ENCODE measurements around the gene PPP2R2B.

Gene PPP2R2B

DNA sequence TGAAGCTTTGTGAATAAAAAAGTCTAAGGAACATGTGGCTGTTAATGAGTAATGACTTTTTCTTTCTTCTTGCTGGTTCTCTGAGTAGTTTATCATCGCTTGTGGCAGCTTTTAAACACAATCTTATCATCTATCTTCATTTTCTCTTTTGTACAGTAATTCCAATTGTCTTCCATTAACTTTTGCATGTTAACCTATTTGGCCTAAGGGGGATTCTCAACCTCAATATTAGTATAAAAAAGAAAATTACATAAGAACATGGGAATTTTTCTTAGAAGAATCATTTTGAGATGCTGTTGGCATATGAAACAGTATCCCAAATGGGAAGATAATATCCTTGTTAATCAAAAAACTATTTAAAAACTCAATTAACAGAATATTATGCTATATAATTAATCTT is 182.9 kb downstream of the PPP2R2B start:
- no peak for DNase-seq

DNA sequence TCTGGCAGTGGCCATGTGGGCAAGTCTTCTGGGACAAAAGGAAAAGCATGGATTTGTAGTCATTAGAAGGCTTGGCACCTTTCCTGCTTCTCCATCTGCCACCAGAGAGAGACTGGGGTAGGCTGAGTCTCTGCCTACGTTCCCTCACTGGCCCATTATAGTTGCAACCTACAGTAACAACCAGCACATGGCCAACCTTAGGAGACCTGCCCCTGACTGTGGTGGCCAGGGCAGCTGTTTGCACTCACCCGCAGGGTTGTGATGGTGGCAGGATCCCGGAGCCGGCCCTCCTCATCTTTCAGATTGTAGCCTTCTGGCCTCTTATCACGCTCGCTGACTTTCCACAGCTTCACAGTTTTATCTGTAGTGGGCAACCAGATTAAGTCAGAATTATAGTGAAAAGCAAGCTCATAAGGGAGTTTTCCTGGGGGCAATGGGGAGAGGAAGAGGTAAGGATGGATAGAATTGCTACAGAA is 187.6 kb downstream of the PPP2R2B start:
- no peak for DNase-seq

DNA sequence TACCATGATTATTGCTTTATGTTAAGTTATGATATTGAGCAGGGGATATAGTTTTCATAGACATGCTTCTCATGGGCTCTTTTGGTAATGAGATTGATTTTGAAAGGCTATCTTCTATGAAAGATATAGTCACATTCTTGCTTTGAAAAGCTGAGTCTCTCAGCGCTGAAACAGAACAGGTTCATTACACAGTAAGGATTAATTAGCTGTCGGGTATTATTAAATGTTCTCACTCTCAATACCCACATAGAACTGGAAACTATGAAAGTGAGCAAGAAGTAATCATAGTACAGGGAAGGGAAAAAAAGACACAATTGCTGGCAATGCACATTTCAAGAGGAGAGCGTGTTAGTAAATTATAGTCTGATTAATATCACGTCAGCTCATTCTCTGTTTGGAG is 190.9 kb downstream of the PPP2R2B start:
- DNase-seq = no peak

DNA sequence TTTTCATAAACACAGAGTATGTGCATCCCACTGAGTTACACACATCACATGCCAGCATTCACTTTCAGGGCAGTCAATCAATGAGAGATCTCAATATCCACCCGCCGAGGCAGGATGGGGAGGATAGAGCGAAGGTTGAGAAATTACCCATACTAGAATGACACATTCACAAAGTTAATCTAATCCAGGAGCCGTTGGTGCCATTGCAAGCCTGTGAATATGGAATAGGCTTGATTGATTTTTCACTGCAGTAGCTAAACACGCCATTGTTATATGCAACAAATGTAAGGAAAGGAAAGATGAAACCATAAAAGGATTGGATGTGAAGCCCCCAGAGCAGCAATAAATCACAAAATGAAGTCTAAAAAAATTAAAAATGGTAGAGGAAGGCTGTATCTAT is 194.7 kb downstream of the PPP2R2B start:
- no peak for DNase-seq

DNA sequence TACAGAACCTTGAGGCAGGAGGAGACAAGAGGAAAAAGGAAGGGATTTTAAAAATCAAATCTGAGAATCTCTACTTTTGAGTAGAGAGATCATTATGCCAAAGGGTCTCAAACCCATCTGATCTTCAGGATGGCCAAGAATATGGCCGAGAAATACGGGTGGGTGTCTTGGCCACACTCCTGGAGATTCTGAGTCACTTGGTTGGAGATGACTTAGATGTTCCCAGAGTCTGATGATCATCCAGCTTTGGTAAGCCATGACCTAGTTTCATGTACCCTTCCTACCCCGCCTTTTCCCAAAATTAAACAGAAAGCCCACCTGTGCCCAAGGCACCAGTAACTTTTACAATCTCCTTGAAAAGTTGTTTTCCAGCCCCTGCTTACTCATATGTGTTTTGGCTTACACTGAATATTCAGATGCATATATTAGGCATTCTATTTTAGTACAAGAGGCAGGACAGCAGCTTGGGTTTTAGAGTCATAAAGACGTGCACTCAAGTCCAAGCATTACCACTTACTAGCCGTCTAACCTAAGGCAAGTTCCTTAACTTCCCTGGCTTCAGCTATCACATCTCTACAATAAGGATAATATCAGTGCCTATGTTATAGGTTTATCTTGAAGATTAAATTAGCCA is 195.5 kb downstream of the PPP2R2B start:
- no peak for DNase-seq

DNA sequence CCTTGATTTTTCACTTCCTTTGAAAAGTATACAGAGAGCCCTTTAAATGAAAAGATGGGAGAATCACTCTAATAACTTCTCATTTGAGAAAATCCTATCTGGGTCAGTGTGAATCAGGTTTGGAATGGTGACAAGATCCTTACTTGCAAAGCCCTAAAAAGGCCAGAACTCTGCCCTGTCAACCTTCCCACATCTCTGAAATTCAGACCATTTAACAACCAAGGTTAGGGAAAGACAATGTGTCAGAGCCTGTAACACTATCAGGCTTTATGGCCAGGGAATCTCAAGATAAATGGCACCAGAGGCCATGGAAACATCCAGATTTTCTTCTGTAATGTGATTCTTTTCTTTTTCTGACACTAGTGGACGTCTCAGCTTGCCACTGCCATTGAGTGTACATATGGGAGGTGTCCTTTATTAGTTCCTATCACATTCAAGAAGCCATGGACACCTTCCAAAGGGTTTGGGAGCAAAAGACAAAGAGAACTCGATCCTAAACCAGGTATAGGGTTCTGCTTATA is 196.9 kb downstream of the PPP2R2B start:
- DNase-seq = no peak

DNA sequence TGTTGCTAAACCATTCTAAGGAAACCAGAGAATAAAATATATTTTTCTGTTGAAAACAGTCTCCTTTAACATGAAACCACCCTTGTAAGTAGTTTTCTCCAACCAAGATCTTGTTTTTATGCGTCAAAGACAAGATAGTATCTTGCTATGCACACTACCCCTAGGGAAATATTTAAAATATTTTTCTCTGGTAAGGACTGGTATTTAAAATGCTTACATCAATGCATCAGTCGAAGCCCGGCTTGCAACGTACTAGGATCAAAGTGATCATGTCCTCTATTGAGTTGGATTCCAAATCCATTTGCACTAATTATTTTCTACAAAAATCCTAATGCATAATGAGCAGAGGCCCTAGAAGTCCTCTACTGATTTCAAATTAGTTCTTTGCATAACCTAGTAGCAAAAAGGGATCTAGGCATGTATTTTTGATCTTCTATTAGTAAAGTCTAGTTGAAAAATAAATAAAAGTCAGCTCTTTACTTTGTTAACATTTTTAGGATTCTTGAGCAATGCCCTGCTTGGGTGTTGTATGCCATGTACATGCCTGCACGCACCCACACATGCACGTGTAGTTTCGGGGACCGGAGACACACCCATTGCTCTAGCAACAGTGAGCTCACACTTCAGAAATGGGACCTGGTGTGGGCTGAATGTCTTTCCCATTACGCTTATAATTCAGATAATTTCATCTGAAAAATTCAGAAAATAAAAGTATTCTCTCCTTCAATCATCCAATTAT is 197.5 kb downstream of the PPP2R2B start:
- no peak for DNase-seq

DNA sequence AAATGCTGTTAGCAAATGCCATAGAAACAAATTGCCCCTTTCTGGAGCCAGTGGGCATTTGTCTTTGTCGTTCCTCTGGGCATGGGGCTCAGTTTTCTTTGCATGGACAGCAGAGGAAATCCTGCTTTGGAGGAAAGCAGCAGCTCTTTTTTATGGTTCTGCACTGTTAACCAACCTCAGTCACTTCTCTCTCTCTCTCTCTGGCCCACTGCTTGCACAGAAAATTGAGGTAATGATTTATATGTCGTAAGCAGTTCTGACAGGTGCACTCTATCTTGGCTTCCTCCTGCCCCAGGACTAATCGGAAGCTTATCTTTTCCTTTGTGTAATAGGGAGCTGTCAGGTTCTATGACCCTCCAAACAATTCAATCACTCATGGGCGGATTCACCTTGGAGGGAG is 202.9 kb downstream of the PPP2R2B start:
- no peak for DNase-seq

DNA sequence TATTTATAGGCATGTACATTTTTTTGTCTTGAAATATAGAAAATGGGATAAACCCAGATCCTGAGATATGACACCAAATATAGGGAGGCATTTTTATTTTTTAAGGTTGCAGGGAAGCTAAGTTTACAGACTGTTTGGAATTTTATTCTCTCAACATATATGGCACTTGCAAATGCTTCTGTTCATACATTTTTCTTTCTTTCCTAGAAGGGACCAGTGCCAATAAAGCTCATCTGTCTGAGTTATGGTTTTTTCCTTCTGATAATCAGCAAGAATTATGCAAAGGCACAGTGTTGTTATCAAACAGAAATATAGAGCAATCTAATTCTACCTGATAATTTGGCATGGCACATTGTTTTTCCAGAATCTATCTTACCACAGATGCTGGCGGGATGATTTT is 205.7 kb downstream of the PPP2R2B start:
- DNase-seq = no peak

DNA sequence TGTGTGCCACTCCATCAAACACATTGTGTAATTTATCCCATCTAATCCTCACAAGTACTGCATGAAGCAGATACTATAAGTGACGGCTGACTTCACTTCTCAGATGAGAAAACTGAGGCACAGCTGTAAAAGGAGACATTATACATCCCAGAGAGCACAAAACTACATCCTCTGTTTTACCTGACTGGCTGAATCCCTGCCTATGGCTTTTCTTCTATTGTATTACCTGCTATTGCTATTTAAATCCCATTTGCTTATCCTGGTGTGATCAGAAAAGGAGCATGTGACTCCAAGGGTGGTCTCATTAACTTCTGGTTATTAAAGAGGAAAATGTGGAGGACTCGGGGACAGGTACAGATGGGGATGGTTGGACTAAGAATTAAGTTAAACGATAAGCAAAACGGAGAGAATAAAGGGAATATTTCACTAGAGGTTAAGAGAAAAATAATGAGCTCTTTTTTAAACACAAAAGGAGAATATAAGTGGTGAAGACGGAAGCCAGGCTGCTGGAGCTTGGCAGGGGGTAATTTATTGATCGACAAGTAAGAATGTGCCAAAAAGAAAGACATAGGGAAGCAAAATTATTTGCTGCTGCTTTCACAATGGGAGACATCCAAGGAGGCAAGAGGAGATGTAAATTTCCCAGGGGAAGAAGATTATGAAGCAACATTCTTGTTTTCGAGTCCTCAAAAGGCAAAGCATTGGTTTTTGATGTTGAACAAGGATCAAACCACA is 206.8 kb downstream of the PPP2R2B start:
- no peak for DNase-seq

DNA sequence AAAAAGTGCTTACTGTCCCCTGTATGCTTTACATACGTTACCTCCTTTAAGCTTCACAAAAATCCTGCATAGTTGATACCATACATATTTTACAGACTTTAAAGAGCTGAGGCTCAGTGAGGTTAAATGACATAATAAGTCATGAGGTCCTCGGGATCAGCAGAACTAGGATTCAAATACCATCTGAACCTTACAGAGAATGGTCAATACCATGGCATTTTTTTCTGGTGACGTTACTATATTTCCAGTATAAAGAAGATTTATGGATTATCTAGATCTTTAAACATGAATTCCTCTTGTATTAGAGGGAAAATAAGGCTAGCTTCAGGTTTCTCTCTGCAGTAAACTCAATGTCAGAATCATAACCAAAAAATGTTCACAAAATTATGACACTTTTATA is 208.9 kb downstream of the PPP2R2B start:
- DNase-seq = no peak

DNA sequence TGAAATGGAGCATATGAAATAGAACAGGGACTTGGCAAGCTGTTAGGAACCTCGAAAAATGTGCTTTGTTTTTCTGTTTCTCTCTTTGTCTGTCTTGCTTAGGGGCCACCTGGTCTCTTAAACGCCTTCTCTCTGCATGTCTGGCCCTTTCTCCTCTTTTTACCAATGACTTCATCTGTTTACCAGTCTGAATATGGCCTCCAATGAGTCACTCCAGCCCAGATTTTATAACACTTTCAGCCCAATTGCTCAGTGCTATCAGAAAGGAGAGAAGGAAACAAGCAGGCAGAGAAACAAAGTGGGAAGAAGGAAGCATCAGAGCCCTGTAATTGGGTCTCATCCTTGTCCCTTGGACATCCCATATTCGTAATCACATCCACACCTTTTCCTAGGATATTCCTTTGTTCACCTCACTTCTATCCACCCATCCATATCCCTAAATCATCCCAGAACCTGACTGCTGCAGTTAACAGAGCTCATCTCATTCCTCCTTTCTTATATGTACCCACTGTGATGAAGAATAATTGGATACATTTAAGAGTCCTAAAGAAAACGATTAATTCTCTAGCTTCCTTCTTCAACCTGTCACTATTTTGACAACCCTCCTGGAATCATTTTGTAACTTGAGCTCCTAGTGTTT is 210.8 kb downstream of the PPP2R2B start:
- no peak for DNase-seq

DNA sequence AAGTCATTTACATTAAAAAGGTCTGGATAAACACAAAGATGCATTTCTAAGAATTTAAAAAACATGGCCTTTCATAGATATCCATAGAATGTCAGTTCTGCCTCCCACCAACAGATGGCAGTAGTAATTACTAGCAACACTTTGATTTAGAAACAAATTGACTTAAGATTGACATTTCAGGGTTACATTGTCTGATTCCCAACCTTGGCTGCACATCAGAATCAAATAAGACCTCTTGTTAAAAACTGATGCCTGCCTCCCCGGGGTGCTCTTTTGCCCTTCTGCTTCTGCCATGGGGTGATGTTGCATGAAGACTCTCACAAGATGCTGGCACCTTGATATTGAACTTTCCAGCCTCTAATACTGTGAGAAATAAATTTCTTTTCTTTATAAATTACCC is 216.3 kb downstream of the PPP2R2B start:
- DNase-seq = no peak

DNA sequence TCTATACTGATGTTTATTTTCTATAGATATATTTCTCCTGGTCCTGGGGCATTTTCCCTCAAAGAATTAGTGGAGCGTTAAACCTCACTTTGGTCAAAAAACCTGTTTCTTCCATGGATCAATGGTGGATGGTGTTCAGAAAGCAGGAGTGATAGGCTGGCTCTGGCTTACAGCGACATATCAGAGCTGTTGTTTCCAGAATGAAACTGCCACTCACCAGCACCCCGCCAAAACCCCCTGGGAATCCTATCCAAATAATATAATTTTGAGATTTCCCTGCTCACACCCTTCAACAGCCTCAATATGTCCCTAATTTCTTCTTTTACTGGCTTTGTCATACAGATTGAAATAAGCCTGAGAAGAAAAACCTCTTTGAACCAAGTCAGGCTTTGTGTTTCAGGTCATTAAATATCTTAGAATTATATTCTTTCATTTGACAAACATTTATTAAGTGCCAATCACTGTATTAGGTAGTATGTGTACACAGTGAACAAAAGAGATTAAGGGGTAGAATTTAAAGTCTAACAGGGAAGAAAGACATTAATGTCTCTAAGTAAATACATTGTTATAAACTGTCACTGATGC is 218.1 kb downstream of the PPP2R2B start:
- no peak for DNase-seq

DNA sequence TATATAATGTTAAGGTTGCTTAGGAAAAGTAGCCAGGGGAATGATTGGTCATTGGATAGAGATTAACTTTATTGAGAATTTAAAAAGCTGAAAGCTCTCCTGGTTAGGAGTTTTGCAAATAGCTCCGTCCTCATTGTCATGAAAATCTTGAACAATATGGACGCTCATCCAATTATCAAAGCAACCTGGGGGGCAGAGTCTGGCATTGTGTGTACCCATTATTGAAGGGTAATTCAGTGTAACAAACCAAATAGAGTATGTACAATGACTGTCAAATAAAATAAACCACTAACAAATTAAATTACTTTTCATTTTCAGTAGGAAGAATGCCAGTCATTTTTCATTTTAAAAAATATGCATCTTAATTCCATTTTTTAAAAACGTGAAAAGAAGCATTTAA is 218.6 kb downstream of the PPP2R2B start:
- no peak for DNase-seq

DNA sequence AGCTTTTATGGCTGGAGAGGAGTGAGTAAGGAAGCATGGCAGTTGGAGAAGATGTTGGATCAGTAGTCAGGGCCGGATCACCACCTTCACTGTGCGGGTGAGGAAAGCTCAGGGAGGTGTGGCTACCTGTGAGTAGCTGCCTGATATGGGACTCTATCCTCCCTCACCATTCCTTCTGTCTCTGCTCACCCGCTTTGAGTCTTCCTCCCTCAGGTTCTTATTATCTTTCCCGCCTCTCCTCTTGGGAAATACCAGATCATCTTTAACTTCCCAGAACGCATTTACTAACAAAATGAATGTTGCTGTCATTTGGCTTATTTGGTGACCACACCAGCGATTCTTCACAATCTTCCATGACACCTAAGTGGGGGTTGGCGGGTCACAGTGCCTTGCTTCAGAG is 221.9 kb downstream of the PPP2R2B start:
- DNase-seq = no peak

DNA sequence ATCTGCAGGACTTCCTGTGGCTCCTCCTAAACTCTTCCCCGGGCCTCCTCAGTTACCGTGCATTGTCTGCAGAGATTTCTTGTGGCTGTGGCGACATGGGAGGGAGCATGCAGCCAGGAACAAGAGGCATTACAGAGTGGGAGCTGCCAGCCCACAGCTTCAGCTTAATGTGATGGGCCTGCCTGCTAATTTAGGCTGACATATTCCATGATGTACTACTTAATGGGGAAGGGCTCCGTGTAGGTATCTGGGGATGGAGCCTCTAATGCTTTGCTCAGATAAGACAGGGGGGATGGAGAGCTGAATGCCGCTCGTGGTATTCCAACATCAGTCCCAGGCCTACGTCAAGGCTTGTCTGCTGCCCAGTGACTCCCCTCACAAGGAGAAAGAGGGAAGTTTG is 225.0 kb downstream of the PPP2R2B start:
- no peak for DNase-seq

DNA sequence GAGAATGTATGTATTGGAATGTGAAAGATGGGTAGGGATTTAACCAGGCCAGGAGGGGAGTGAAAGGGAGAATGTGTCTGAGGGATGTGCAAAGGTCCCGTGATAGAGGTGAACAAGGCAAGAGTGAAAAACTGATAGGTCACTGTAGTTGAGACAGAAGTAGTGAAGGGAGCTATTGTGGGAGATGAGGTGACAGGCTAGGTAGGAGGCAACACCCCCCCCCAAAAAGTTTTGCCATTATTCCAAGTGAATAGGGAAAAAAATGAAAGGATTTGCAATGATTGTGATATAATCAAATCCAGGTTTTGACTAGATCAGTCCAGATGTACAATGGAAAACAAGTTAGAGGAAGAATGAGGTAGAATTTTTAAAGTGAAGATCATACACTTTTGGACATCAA is 226.0 kb downstream of the PPP2R2B start:
- DNase-seq = no peak

DNA sequence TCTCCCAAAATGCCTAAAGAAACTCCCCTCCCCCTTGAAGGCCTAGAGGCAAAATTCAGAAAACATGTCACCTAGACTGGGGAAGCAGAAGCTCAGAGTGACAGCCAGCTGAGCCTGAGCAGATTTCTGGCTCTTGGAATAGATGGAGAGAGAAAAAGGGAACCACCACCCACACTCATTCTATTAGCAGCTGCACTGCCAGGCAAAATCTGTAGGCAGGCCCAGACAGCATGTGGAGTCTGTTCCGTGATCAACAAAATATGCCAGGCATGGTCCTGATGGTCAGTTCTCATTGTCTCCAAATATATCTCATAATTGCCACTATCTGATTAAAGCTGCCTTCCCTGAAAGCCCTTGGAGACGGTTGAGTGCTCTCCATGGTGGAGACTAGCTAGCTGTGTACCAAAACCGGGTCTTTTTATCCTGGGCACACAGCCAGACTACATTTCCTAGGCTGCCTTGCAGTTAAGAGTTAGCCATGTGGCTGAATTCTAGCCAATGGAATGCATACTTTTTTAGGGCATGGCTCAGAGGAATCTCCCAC is 230.8 kb downstream of the PPP2R2B start:
- DNase-seq = no peak

DNA sequence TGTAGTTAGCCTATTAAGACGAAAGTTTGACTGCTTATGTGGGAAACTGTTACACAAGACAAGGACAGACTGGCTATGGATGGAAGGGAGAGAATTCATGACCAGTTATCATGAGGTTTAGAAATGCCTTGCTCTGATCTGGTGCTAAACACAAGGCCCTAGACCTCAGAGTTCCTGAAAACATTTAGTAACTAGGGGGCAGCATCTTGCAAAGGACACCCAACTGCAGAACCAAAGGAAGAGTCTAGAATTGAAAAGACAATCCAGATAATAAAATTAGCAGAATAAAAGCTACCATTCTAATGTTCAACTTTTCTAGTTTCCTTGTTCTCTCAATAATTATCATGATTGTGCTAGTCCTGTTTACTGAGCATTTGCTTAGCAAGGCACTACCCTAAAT is 232.1 kb downstream of the PPP2R2B start:
- no peak for DNase-seq

DNA sequence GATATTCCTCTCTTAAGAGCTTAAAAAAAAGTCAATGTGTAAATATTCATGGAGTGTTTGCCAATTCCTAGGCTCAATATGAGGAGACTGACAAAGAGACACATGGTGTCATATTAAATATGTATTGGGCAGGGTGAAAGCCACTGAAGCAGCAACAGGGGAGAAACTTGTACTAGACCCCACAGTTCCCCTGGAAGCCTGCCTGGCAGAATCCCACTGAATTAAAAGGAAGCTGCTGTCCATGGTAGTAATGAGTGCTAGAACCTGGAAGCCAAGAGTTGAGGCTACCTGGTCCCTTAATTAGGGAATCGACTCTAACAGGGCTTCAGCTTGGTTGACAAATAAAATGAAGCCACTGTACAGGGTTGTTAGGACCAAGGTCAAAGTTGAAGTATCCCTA is 233.2 kb downstream of the PPP2R2B start:
- DNase-seq = no peak

DNA sequence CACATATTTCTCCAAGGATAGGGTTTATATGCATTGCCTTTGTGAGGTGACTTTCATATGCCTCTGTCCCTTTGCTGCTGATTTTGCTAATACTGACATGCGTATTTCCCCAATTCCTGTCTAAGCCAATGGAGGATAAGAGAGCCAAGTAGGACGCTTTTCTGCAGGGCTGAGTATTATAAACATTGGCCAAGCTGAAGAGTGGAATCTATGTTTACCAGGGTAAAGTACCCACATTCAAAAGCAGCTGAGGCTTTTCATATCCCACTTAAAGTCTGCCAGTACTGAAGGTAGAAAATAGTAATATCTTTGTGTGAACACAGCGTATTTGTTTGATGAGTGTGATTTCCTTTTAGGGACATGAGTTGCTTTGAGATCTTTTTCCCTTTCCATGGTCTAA is 233.7 kb downstream of the PPP2R2B start:
- DNase-seq = no peak

DNA sequence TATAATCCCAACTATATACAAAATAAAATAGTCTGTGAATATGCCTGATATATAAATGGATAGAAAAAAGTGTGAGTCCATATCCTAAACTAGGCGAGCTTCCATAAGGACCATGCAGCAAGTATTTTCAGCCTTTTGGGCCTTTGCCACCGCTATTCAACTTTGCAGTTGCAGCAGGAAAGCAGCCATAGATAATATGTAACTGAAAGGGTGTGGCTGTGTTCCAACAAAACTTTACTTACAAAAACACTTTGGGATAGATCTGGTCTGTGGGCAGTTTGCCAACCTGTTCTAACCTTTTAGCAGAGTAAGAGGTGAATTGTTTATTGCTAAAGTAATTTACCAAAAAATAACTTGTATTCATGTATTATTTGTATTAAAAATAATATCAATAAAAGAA is 234.8 kb downstream of the PPP2R2B start:
- DNase-seq = no peak

Measured in activated CD8-positive, alpha-beta memory T cell treated with anti-CD3 and anti-CD28 coated beads for 24 hours (primary cell).